A673 (cell line): ENCODE measurements around the gene LBR. TPM values are rescaled to one million over a fixed set of nuclear protein-coding genes. Genes with fewer than 3 reads are reported as not detected.

Experiments
- BruUV-seq: library from RNA; stranded (reverse); fragments of 400-500 nt; replicated peaks from 2 replicates; lab custom pipeline; 2021; lab: Mats Ljungman, UMichigan
- CTCF ChIA-PET: fragments of 300-600 bp; sonication (Branson Sonifier 250); formaldehyde crosslinking; loops from one replicate; lab custom pipeline; 2022; ENCODE audit warnings: antibody characterized with exemption; lab: Charles Lee
- POLR2A ChIA-PET: fragments of 300-600 bp; sonication (Branson Sonifier 250); formaldehyde crosslinking; loops from one replicate; lab custom pipeline; 2022; ENCODE audit warnings: antibody characterized with exemption; ENCODE audit not compliant: low non-redundant PET; lab: Charles Lee
- DNase-seq: peaks from one replicate; pipeline ENCODE4 v3.0.0-alpha.2; 2015; ENCODE audit warnings: low spot score
- H3K27ac ChIP-seq: fragments of 200-600 bp; sonication (generic); 2 replicates; pipeline ENCODE4 v1.5.1; 2016; ENCODE audit warnings: mixed run types, low read depth, mild to moderate bottlenecking, mixed read lengths, antibody characterized with exemption, low read length; ENCODE audit not compliant: poor library complexity, severe bottlenecking
- H3K27me3 ChIP-seq: fragments of 200-600 bp; sonication (generic); replicated peaks from 2 replicates; pipeline ENCODE4 v1.6.1; 2017; ENCODE audit warnings: mixed run types, low read depth, mild to moderate bottlenecking, mixed read lengths, antibody characterized with exemption, low read length; ENCODE audit not compliant: insufficient read depth, poor library complexity
- H3K36me3 ChIP-seq: fragments of 200-600 bp; sonication (generic); 2 replicates; pipeline ENCODE4 v1.6.1; 2016; ENCODE audit warnings: mixed run types, mild to moderate bottlenecking, mixed read lengths, antibody characterized with exemption, low read length; ENCODE audit not compliant: insufficient read depth, poor library complexity, severe bottlenecking
- H3K4me1 ChIP-seq: fragments of 200-600 bp; sonication (generic); 2 replicates; pipeline ENCODE4 v1.6.1; 2017; ENCODE audit warnings: mixed run types, mild to moderate bottlenecking, mixed read lengths, antibody characterized with exemption, low read length; ENCODE audit not compliant: insufficient read depth, poor library complexity, severe bottlenecking
- H3K4me3 ChIP-seq: fragments of 200-600 bp; sonication (generic); 2 replicates; pipeline ENCODE4 v1.5.1; 2016; ENCODE audit warnings: low read depth, mixed run types, mild to moderate bottlenecking, mixed read lengths, low read length; ENCODE audit not compliant: poor library complexity, severe bottlenecking
- H3K9me3 ChIP-seq: fragments of 200-600 bp; sonication (generic); 2 replicates; pipeline ENCODE4 v1.6.1; 2016; ENCODE audit warnings: mixed run types, low read depth, mild to moderate bottlenecking, mixed read lengths, antibody characterized with exemption, low read length; ENCODE audit not compliant: poor library complexity, severe bottlenecking
- EZH2 ChIP-seq: fragments of 200-600 bp; sonication (generic); IDR thresholded peaks from 2 replicates; pipeline ENCODE4 v1.6.1; 2017; ENCODE audit warnings: borderline replicate concordance, low read depth, mild to moderate bottlenecking, mixed read lengths, antibody characterized with exemption, low read length; ENCODE audit not compliant: poor library complexity, severe bottlenecking
- intact Hi-C: fragments of 100-400 bp; cut with micrococcal nuclease; formaldehyde crosslinking; loops from one replicate; pipeline ENCODE4 v1.10.0; 2022; ENCODE audit not compliant: unreplicated experiment
- total RNA-seq: library from RNA; stranded (reverse); gene quantifications from 2 replicates; pipeline ENCODE4 v1.2.3, GENCODE V29; 2021
- TF ChIP-seq, protein P1 (sequence below): fragments of 300-800, 200-600 bp; sonication (generic); conservative IDR thresholded peaks from 2 replicates; pipeline ENCODE4 v1.5.1; 2017; ENCODE audit warnings: low read depth, mild to moderate bottlenecking, antibody characterized with exemption, low read length, moderate library complexity, mixed read lengths

The LBR gene
- total RNA-seq, 1 experiment from 2014 or later: 147 TPM

- ChIA-PET CTCF (interaction anchor here (0.7 kb wide), 1 partner anchor 16 kb away, joined by 3 read pairs; no protein-coding TSS in a partner anchor), POLR2A (interaction anchor here (0.7 kb wide), 1 partner anchor 211 kb away, joined by 3 read pairs; no protein-coding TSS in a partner anchor)
- Histone ChIP-seq H3K9me3 (no peaks in the 10 kb centered on the region), H3K4me3 (no peak overlapping the region), H3K4me1 (peaks cover 42% of the 10 kb centered on the region), H3K27ac (no peak overlapping the region), H3K36me3 (no peaks in the 10 kb centered on the region), H3K27me3 (no peaks in the 10 kb centered on the region)
- intact Hi-C loops: no loop called here
- no peak for DNase-seq
- TF ChIP-seq EZH2: no peak
- TF ChIP-seq, protein P1, sequence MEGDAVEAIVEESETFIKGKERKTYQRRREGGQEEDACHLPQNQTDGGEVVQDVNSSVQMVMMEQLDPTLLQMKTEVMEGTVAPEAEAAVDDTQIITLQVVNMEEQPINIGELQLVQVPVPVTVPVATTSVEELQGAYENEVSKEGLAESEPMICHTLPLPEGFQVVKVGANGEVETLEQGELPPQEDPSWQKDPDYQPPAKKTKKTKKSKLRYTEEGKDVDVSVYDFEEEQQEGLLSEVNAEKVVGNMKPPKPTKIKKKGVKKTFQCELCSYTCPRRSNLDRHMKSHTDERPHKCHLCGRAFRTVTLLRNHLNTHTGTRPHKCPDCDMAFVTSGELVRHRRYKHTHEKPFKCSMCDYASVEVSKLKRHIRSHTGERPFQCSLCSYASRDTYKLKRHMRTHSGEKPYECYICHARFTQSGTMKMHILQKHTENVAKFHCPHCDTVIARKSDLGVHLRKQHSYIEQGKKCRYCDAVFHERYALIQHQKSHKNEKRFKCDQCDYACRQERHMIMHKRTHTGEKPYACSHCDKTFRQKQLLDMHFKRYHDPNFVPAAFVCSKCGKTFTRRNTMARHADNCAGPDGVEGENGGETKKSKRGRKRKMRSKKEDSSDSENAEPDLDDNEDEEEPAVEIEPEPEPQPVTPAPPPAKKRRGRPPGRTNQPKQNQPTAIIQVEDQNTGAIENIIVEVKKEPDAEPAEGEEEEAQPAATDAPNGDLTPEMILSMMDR: no peak
- no TSS peak for BruUV-seq
These were observed 33.1 kb upstream of the LBR start for GRCh38 chr1:225460737-225461532.

- ChIA-PET POLR2A (no interaction called here), CTCF (no interaction called here)
- BruUV-seq: no TSS peak
- intact Hi-C loops: no loop called here
- H3K4me3 ChIP-seq: no peak overlapping the region
- no peak for TF ChIP-seq EZH2
- TF ChIP-seq, protein P1: no peak
- no peaks in the 10 kb centered on the region for H3K9me3 ChIP-seq
- DNase-seq: no peak
- no peaks in the 10 kb centered on the region for H3K36me3 ChIP-seq
- no peaks in the 10 kb centered on the region for H3K27me3 ChIP-seq
- no peak overlapping the region for H3K27ac ChIP-seq
- peaks cover 38% of the 10 kb centered on the region for H3K4me1 ChIP-seq
These were observed 32.3 kb upstream of the LBR start for GRCh38 chr1:225460021-225460736.

- H3K27ac ChIP-seq: no peak overlapping the region
- H3K27me3 ChIP-seq: no peaks in the 10 kb centered on the region
- BruUV-seq: no TSS peak
- H3K4me1 ChIP-seq: peaks cover 19% of the 10 kb centered on the region
- no peak for DNase-seq
- H3K4me3 ChIP-seq: no peak overlapping the region
- TF ChIP-seq, protein P1: no peak
- no peak for TF ChIP-seq EZH2
- no peaks in the 10 kb centered on the region for H3K36me3 ChIP-seq
- H3K9me3 ChIP-seq: no peaks in the 10 kb centered on the region
- intact Hi-C loops: no loop called here
- ChIA-PET POLR2A (no interaction called here), CTCF (no interaction called here)
These were observed 30.4 kb upstream of the LBR start for GRCh38 chr1:225458222-225458631.
